OCI-LY1 (cell line): ENCODE measurements around the gene SMIM32.

Experiments
- H2AFZ ChIP-seq: fragments of 200-600 bp; sonication (generic), shearing (Covaris generic); 2 replicates; pipeline ENCODE4 v1.6.0; 2014; ENCODE audit warnings: antibody characterized with exemption, mild to moderate bottlenecking, low read length
- H3F3A ChIP-seq: fragments of 200-600 bp; sonication (generic), shearing (Covaris generic); 2 replicates; pipeline ENCODE4 v1.6.0; 2014; ENCODE audit warnings: mild to moderate bottlenecking, antibody characterized with exemption, low read length, moderate library complexity; ENCODE audit not compliant: insufficient read depth
- H3K27ac ChIP-seq: fragments of 200-600 bp; sonication (generic); 2 replicates; pipeline ENCODE4 v1.5.1; 2014; ENCODE audit warnings: low read length, mixed run types, mild to moderate bottlenecking, low read depth; ENCODE audit not compliant: poor library complexity, severe bottlenecking
- H3K27me3 ChIP-seq: fragments of 200-600 bp; sonication (generic); 2 replicates; pipeline ENCODE4 v1.6.0; 2014; ENCODE audit warnings: antibody characterized with exemption, mild to moderate bottlenecking, low read length, moderate library complexity; ENCODE audit not compliant: insufficient read depth
- H3K36me3 ChIP-seq: fragments of 200-600 bp; sonication (generic); 2 replicates; pipeline ENCODE4 v1.6.1; 2014; ENCODE audit warnings: mild to moderate bottlenecking, antibody characterized with exemption, low read length, moderate library complexity, mixed read lengths; ENCODE audit not compliant: insufficient read depth
- H3K4me1 ChIP-seq: fragments of 200-600 bp; sonication (generic); 2 replicates; pipeline ENCODE4 v1.5.1; 2014; ENCODE audit warnings: mild to moderate bottlenecking, low read length, moderate library complexity; ENCODE audit not compliant: insufficient read depth, severe bottlenecking
- H3K4me2 ChIP-seq: fragments of 200-600 bp; sonication (generic), shearing (Covaris generic); 2 replicates; pipeline ENCODE4 v1.6.1; 2014; ENCODE audit warnings: low read length
- H3K4me3 ChIP-seq: fragments of 200-600 bp; sonication (generic); 2 replicates; pipeline ENCODE4 v1.5.1; 2014; ENCODE audit warnings: low read length, low read depth, mild to moderate bottlenecking, mixed read lengths; ENCODE audit not compliant: poor library complexity, severe bottlenecking
- H3K79me2 ChIP-seq: fragments of 200-600 bp; shearing (Covaris generic); 2 replicates; pipeline ENCODE4 v1.6.1; 2016; ENCODE audit warnings: mixed run types, low read length, mixed read lengths; ENCODE audit not compliant: insufficient read depth
- H3K9ac ChIP-seq: fragments of 200-600 bp; sonication (generic), shearing (Covaris generic); 2 replicates; pipeline ENCODE4 v1.6.1; 2014; ENCODE audit warnings: mild to moderate bottlenecking, low read length, mixed read lengths
- H3K9me2 ChIP-seq: fragments of 200-600 bp; sonication (generic), shearing (Covaris generic); 2 replicates; pipeline ENCODE4 v1.6.1; 2014; ENCODE audit warnings: low read depth, mild to moderate bottlenecking, low read length, mixed read lengths
- H3K9me3 ChIP-seq: fragments of 200-600 bp; shearing (Covaris generic); 2 replicates; pipeline ENCODE4 v1.6.1; 2014; ENCODE audit warnings: low read length, mixed read lengths
- H4K20me1 ChIP-seq: fragments of 200-600 bp; sonication (generic), shearing (Covaris generic); 2 replicates; pipeline ENCODE4 v1.6.0; 2016; ENCODE audit warnings: mild to moderate bottlenecking, low read length; ENCODE audit not compliant: insufficient read depth
- EZH2 ChIP-seq: fragments of 200-600 bp; sonication (generic), shearing (Covaris generic); IDR thresholded peaks from 2 replicates; pipeline ENCODE4 v1.8.0; 2017; ENCODE audit warnings: borderline replicate concordance, mixed run types, mild to moderate bottlenecking, antibody characterized with exemption, low read length, moderate library complexity, mixed read lengths
- TF ChIP-seq, protein P1 (sequence below): fragments of 200-600 bp; sonication (generic), shearing (Covaris generic); IDR thresholded peaks from 2 replicates; pipeline ENCODE4 v1.5.1; 2017; ENCODE audit warnings: mild to moderate bottlenecking, antibody characterized with exemption, low read length, moderate library complexity, mixed read lengths

The SMIM32 gene

GRCh38 chr5:136207631-136208030 lies 14.7 kb upstream of the SMIM32 start:
- Histone ChIP-seq H3F3A (no peaks in the 10 kb centered on the region), H3K4me1 (no peaks in the 10 kb centered on the region), H3K27ac (no peak overlapping the region), H3K36me3 (no peaks in the 10 kb centered on the region), H2AFZ (no peak overlapping the region), H3K27me3 (no peaks in the 10 kb centered on the region), H3K9ac (no peak overlapping the region), H3K4me2 (no peak overlapping the region), H3K9me2 (no peaks in the 10 kb centered on the region), H3K79me2 (no peaks in the 10 kb centered on the region), H4K20me1 (no peaks in the 10 kb centered on the region), H3K4me3 (no peak overlapping the region), H3K9me3 (no peaks in the 10 kb centered on the region)
- no peak for TF ChIP-seq EZH2
- TF ChIP-seq, protein P1, sequence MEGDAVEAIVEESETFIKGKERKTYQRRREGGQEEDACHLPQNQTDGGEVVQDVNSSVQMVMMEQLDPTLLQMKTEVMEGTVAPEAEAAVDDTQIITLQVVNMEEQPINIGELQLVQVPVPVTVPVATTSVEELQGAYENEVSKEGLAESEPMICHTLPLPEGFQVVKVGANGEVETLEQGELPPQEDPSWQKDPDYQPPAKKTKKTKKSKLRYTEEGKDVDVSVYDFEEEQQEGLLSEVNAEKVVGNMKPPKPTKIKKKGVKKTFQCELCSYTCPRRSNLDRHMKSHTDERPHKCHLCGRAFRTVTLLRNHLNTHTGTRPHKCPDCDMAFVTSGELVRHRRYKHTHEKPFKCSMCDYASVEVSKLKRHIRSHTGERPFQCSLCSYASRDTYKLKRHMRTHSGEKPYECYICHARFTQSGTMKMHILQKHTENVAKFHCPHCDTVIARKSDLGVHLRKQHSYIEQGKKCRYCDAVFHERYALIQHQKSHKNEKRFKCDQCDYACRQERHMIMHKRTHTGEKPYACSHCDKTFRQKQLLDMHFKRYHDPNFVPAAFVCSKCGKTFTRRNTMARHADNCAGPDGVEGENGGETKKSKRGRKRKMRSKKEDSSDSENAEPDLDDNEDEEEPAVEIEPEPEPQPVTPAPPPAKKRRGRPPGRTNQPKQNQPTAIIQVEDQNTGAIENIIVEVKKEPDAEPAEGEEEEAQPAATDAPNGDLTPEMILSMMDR = no peak

- Histone ChIP-seq H3K4me1 (no peaks in the 10 kb centered on the region), H3K27ac (no peak overlapping the region), H3K4me2 (no peak overlapping the region), H3K9me2 (no peaks in the 10 kb centered on the region), H3K9me3 (no peaks in the 10 kb centered on the region), H2AFZ (no peak overlapping the region), H3K4me3 (no peak overlapping the region), H3K79me2 (no peaks in the 10 kb centered on the region), H3K36me3 (no peaks in the 10 kb centered on the region), H4K20me1 (no peaks in the 10 kb centered on the region), H3F3A (no peaks in the 10 kb centered on the region), H3K9ac (no peak overlapping the region), H3K27me3 (no peaks in the 10 kb centered on the region)
- TF ChIP-seq EZH2 = no peak
- TF ChIP-seq, protein P1 = no peak
Measured at GRCh38 chr5:136206361-136206760, 13.4 kb upstream of the SMIM32 start.

GRCh38 chr5:136205941-136206340 lies 13.0 kb upstream of the SMIM32 start:
- no peaks in the 10 kb centered on the region for H3F3A ChIP-seq
- H3K79me2 ChIP-seq = no peaks in the 10 kb centered on the region

More at GRCh38 chr5:136205941-136206340, 13.0 kb upstream of the SMIM32 start:
- H3K27me3 ChIP-seq = no peaks in the 10 kb centered on the region
- no peak overlapping the region for H2AFZ ChIP-seq
- H3K36me3 ChIP-seq = no peaks in the 10 kb centered on the region
- no peak overlapping the region for H3K27ac ChIP-seq
- no peak overlapping the region for H3K4me2 ChIP-seq
- no peak overlapping the region for H3K4me3 ChIP-seq
- H3K4me1 ChIP-seq = no peaks in the 10 kb centered on the region
- H3K9ac ChIP-seq = no peak overlapping the region
- no peaks in the 10 kb centered on the region for H3K9me2 ChIP-seq
- no peaks in the 10 kb centered on the region for H4K20me1 ChIP-seq
- no peaks in the 10 kb centered on the region for H3K9me3 ChIP-seq
- no peak for TF ChIP-seq EZH2
- TF ChIP-seq, protein P1 = no peak
